Measurements from ENCODE around the gene PIP5K1C.
A peak's percentile ranks its signal among the peaks of the same experiment; 100 is the strongest.

The PIP5K1C gene

DNA sequence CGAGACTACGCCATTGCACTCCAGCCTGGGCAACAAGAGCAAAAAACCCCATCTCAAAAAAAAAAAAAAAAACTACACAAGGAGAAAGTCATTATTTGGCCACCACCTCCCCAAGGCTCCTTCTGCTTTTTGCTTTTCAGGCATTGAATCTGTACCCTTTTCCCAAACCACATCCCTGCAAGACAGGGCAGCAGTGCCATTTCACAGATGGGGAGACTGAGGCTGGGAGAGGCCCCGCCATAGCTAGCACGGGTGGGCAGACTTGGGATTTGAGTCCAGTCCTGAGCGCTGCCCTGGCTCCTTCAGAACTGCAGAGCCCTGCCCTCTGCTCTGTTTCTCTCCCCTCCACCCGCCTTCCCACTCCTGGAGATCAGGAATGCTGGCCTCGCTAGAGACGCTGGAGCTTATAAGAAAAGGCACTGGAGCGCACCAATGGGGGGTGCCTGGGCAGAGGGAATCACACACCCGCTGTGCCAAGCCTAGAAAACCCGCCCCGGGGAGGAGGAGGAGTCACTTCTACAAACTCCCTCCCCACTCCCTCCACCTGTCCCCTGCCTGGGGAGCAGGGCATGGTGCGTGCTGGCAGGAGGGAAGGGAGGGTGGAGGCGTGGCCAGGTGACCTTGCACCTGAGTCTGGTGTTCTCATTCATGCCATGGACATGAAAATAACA, 25.5 kb upstream of the PIP5K1C start:
- Mint-ChIP-seq H3K27ac (no peak overlapping the region), H3K36me3 (no peaks in the 10 kb centered on the region), H3K4me3 (no peak overlapping the region), H3K4me1 (peaks cover 12% of the 10 kb centered on the region), H3K27me3 (peaks cover 22% of the 10 kb centered on the region), H3K9me3 (no peaks in the 10 kb centered on the region)
- ATAC-seq: no peak

DNA sequence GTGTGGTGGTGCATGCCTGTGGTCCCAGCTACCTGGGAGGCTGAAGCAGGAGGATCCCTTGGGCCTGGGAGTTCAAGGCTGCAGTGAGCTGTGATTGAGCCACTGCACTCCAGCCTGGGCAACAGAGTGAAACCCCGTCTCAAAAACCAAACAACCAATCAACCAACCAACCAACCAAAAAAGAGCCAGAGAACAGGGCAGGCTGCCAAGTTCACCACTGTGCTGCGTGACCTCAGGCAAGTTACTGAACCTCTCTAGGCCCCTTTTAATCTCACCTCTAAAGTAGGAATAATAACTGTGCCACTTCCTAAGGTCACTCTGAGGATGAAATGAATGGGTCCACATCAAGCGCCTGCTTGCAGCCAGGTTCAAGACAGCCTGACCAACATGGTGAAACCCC, 24.9 kb upstream of the PIP5K1C start:
- ATAC-seq: no peak
- H3K9me3 Mint-ChIP-seq: no peaks in the 10 kb centered on the region
- no peak overlapping the region for H3K4me3 Mint-ChIP-seq
- H3K27ac Mint-ChIP-seq: no peak overlapping the region
- H3K27me3 Mint-ChIP-seq: peaks cover 28% of the 10 kb centered on the region
- no peaks in the 10 kb centered on the region for H3K36me3 Mint-ChIP-seq
- H3K4me1 Mint-ChIP-seq: peaks cover 17% of the 10 kb centered on the region

DNA sequence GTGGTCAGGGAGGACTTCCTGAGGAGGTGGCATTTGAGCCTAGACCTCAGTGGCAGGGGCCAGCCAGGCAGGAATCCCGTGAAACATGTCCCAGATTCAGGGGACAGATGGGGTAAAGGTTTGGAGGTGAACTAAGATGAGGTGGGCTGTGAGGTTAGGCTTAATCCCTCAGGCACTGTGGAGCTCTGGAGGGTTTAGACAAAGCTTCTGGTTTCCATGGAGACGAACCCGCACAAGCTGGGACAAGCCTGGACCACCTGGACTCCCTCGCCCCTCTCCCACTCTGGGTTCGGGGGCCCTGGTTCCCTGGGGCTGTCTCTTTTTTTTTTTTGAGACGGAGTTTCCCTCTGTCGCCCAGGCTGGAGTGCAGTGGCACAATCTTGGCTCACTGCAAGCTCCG, 23.6 kb upstream of the PIP5K1C start:
- no peaks in the 10 kb centered on the region for H3K9me3 Mint-ChIP-seq
- peaks cover 37% of the 10 kb centered on the region for H3K27me3 Mint-ChIP-seq
- ATAC-seq: no peak
- H3K4me1 Mint-ChIP-seq: peaks cover 17% of the 10 kb centered on the region
- H3K4me3 Mint-ChIP-seq: no peak overlapping the region
- no peak overlapping the region for H3K27ac Mint-ChIP-seq
- H3K36me3 Mint-ChIP-seq: no peaks in the 10 kb centered on the region

DNA sequence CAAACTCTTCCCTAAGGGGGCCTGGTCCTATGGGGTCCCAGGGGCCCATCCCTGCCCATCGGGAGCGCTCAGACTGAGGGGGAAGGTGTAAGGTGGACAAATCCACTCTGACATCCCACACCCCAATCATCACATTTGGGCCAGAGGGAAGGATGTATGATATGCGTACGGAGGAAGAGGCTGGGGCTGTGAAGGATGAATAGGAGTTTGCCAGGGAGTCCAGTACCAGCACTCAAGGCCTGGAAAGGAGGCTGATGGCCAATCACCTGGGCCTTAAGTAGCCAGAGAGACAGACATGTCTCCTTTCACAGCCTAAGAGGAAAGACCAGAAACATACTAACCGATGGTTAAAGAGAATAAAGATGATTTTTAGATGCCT, 22.8 kb upstream of the PIP5K1C start:
- H3K27ac Mint-ChIP-seq: no peak overlapping the region
- H3K4me3 Mint-ChIP-seq: no peak overlapping the region
- no peak for ATAC-seq
- peaks cover 38% of the 10 kb centered on the region for H3K27me3 Mint-ChIP-seq
- H3K9me3 Mint-ChIP-seq: no peaks in the 10 kb centered on the region
- no peaks in the 10 kb centered on the region for H3K36me3 Mint-ChIP-seq
- peaks cover 17% of the 10 kb centered on the region for H3K4me1 Mint-ChIP-seq

DNA sequence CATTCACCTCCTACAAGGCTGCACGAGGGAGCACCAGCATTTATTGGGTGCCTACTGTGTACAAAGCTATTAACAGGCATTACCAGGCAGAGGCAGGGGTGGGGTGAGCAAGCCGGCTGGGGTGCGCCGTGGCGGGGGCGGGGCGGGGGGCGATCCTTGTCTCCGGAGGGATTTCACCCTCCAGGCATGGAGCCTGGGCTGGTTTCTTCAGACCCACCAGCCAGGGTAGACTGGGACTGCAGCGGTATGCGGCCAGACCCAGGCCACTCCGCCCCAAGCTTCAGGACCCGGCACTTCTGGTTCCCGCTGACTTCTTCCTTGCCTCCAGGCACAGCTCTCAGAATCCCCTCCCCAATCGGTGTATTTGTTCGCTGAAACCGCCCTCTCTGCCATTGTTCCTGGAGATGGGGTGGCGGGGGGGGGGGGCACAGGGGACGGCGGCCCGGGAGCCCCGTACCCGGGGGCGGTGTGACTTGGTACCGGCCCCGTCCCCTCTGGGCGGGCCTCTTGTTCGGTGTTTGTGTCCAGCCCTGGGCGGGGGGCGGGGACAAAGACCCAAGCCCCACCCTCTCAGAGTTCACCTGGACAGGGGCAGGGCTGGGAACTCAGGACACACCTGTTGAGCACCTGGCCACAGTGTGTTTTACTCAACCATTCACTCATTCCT, 22.3 kb upstream of the PIP5K1C start:
- no peaks in the 10 kb centered on the region for H3K9me3 Mint-ChIP-seq
- H3K27me3 Mint-ChIP-seq: peaks cover 43% of the 10 kb centered on the region
- no peak overlapping the region for H3K27ac Mint-ChIP-seq
- peak; percentile 35 for ATAC-seq
- no peaks in the 10 kb centered on the region for H3K36me3 Mint-ChIP-seq
- H3K4me1 Mint-ChIP-seq: peaks cover 17% of the 10 kb centered on the region
- no peak overlapping the region for H3K4me3 Mint-ChIP-seq

DNA sequence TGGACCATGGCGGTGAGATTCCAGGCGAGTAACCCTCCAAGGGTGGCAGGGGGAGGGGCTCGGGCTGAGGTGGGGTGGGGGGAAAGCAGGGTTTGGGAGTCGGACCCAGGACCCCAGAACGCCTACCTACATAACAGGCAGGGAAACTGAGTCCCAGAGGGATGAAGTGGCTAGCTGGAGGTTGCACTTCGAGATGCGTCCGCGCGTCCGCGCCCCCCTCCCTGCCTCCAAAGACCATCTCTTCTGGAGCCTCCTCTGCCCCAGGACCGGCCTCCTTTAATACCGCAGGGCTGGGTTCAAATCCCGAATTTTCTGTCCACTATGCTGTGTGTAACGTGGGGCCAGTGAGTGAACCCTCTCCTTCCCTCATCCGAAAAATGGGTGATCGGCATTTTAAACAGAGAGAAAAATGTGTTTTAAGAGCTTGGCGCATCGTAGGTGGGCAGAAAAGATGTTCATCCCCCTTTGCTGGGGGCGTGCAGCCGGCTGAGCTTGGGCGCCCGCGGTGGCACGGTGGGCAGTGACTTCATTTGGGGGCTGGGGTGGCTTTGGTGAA, 21.7 kb upstream of the PIP5K1C start:
- Mint-ChIP-seq H3K9me3 (no peaks in the 10 kb centered on the region), H3K27me3 (peaks cover 45% of the 10 kb centered on the region)

DNA sequence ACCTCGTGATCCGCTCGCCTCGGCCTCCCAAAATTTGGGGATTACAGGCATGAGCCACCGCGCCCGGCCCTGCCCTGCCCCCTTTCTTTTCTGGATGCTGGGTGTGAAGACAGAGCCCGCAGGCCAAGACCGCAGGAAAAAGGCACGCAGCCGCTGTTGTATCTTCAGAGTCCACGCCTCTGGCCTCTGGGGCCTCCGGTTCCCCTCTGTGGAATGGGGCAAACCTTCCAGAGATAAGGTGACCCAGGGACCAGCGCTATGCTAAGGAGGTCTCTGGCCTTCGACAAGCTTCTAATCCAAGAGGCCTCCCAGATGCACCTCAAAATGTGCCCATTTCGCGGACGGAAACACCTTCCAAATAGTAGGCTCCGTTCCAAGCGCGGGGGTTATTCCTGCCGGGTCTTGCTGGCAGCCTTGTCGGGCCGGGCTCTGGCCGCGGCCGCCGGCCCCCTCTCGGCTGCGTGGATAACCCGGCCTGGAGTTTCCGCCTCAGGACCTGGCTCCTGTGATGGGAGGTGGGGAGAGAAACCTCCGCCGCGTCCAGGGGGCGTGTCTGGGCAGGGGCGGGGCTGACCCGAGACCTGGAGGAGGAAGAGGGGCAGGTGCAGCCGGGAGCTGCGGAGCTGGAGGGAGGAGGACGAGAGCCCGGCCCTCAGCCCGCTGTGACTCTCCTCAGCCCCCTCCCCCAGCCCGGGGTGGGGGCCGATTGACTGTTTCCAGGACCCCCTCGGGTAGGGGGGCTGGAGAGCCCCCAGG, 21.0 kb upstream of the PIP5K1C start:
- peak; percentile 81 for ATAC-seq
- no peaks in the 10 kb centered on the region for H3K9me3 Mint-ChIP-seq
- peaks cover 17% of the 10 kb centered on the region for H3K4me1 Mint-ChIP-seq
- no peaks in the 10 kb centered on the region for H3K36me3 Mint-ChIP-seq
- peak overlapping the region; percentile 61 for H3K4me3 Mint-ChIP-seq
- H3K27ac Mint-ChIP-seq: no peak overlapping the region
- peaks cover 45% of the 10 kb centered on the region for H3K27me3 Mint-ChIP-seq

More for the DNA sequence above, 21.7 kb upstream of the PIP5K1C start:
- Mint-ChIP-seq H3K4me1 (peaks cover 17% of the 10 kb centered on the region), H3K36me3 (no peaks in the 10 kb centered on the region), H3K27ac (no peak overlapping the region), H3K4me3 (peak overlapping the region; percentile 61)
- ATAC-seq: no peak

DNA sequence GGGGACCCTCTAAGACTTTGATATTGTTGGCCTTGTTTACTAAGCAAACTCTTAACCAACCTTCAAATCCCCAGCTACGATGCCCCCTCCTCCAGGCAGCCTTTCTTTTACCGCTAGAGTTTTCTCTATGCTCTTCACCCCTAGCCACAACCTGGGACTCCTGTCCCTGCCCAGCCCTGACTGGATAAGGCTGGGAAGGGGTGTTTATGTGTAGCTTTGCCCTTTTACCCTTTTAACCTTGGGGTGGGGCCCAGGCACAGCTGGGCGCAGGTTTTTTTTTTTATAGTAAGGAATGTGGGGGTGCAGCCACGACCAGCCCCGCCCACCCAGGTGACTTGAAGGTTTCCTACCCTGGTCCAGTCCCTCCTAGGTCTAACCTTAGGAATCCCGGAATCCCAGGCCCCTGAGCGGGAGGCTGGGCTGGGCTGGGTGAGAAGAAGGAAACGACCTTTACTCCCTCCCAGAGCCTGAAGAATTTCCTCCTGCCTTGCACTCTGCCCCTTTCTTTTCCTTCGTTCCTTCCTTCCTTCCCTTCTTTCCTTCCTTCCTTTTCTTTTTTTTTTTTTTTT, 20.2 kb upstream of the PIP5K1C start:
- no peak overlapping the region for H3K27ac Mint-ChIP-seq
- no peak overlapping the region for H3K4me3 Mint-ChIP-seq
- H3K9me3 Mint-ChIP-seq: no peaks in the 10 kb centered on the region
- H3K36me3 Mint-ChIP-seq: no peaks in the 10 kb centered on the region
- H3K4me1 Mint-ChIP-seq: peaks cover 17% of the 10 kb centered on the region
- no peak for ATAC-seq
- peaks cover 45% of the 10 kb centered on the region for H3K27me3 Mint-ChIP-seq

DNA sequence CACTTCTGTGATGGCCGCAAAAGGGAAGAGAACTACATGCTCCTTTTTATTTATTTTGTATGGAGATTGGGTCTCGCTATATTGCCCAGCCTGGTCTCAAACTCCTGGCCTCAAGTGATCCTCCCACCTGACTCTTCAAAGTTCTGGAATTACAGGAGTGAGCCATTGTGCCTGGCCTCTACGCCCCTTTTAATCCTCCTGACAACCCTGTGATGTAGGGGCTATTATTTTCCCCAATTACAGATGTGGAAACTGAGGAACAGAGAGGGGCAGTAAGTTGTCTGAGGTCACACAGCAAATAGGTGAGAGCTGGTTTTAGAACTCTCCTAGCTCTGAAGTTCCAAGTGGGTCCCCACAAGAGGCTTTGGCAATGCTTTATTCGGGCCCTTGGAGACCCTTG, 19.6 kb upstream of the PIP5K1C start:
- peaks cover 45% of the 10 kb centered on the region for H3K27me3 Mint-ChIP-seq

DNA sequence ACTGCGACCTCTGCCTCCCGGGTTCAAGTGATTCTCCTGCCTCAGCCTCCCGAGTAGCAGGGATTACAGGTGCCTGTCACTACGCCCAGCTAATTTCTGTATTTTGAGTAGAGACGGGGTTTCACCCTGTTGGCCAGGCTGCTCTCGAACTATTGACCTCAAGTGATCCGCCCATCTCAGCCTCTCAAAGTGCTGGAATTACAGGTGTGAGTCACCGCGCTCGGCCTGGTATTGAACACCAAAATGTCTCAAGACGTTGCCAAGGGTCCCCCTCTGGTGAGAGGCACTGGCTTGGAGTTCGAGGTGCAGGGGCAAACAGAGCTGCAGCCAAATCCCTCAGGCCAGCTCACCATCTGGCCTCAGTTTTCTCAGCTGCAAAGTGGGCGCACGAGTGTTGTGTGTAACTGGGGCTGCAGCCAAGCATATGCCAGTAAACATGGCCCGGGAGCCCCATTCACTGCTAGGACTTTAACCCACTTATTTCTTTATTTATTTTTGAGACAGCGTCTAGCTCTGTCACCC, 15.9 kb upstream of the PIP5K1C start:
- Mint-ChIP-seq H3K27me3 (peaks cover 27% of the 10 kb centered on the region), H3K4me3 (no peak overlapping the region), H3K9me3 (no peaks in the 10 kb centered on the region), H3K27ac (no peak overlapping the region), H3K36me3 (no peaks in the 10 kb centered on the region), H3K4me1 (peaks cover 10% of the 10 kb centered on the region)
- ATAC-seq: no peak

More for the DNA sequence above, 19.6 kb upstream of the PIP5K1C start:
- no peak overlapping the region for H3K4me3 Mint-ChIP-seq
- no peak overlapping the region for H3K27ac Mint-ChIP-seq
- H3K4me1 Mint-ChIP-seq: peaks cover 17% of the 10 kb centered on the region
- no peak for ATAC-seq
- H3K36me3 Mint-ChIP-seq: no peaks in the 10 kb centered on the region
- no peaks in the 10 kb centered on the region for H3K9me3 Mint-ChIP-seq

DNA sequence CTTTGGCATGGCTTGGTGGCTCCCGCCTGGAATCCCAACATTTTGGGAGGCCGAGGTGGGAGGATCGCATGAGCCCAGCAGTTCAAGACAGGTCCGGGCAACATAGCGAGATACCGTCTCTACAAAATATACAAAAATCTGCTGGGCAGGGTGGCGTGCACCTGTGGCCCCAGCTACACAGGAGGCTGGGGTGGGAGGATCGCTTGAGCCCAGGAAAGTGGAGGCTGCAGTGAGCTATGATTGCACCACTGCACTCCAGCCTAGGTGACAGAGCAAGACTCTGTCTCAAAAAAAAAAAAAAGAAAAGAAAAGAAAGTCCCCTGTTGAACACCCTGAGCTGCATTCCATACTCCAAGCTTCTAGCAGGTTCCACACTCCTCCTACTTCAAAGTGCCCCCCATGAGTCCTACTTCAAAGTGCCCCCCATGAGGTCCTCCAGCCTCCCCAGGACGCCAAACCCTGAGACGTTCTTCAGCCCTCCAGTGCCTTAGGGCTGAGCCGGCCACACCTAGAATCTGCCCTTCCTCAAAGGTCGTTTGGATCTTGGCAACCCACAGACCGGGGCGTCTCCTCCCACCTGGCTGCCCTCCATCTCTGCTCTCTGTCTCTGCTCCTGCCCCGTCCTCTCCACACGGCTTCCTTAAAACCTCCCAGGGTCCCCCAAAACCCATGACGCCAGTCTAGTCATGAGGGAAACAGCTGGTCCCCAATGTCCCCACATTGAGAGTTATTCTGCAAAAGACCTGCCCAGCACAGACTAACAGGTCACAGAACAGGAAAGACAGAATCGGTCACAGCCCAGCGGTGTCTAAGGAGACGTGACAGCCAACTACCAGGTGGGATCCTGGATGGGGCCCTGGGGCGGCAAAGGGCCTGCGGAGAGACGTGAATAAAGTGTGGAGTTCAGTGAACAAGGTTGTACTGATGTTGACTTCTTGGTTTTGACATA, 12.7 kb upstream of the PIP5K1C start:
- H3K27me3 Mint-ChIP-seq: peaks cover 28% of the 10 kb centered on the region
- H3K36me3 Mint-ChIP-seq: no peaks in the 10 kb centered on the region
- H3K27ac Mint-ChIP-seq: no peak overlapping the region
- H3K9me3 Mint-ChIP-seq: no peaks in the 10 kb centered on the region
- peak; percentile 36 for ATAC-seq
- H3K4me3 Mint-ChIP-seq: no peak overlapping the region
- peaks cover 6% of the 10 kb centered on the region for H3K4me1 Mint-ChIP-seq

DNA sequence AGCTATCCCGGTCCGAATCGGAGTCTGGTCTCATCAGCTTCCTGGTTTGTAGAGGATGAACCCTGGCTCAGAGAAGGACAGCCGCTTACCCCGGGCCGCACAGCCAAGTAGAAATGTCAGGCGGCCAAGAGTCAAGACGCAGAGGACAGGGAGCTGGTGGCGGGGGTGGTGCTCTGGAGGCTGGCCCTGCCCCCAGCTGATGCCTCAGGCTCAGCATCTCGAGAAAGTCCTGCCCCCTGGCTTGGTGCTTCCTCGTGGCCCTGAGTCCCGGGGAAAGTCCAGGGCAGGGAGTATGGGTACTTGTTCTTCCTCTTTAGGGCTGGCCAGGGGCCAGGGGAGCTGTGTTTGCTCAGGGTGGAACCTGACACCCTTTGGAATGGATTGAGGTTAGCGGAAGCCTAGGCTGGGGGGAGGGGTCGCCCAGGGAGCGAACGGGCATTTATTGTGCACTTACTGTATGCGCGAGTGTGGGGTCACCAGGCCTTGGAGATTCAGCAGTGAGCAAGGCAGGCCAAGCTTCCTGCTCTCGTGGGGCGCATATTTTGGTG, 10.1 kb upstream of the PIP5K1C start:
- H3K9me3 Mint-ChIP-seq: no peaks in the 10 kb centered on the region
- no peak overlapping the region for H3K4me3 Mint-ChIP-seq
- peak; percentile 51 for ATAC-seq
- H3K36me3 Mint-ChIP-seq: no peaks in the 10 kb centered on the region
- no peak overlapping the region for H3K27ac Mint-ChIP-seq
- peaks cover 12% of the 10 kb centered on the region for H3K4me1 Mint-ChIP-seq
- H3K27me3 Mint-ChIP-seq: peaks cover 32% of the 10 kb centered on the region

DNA sequence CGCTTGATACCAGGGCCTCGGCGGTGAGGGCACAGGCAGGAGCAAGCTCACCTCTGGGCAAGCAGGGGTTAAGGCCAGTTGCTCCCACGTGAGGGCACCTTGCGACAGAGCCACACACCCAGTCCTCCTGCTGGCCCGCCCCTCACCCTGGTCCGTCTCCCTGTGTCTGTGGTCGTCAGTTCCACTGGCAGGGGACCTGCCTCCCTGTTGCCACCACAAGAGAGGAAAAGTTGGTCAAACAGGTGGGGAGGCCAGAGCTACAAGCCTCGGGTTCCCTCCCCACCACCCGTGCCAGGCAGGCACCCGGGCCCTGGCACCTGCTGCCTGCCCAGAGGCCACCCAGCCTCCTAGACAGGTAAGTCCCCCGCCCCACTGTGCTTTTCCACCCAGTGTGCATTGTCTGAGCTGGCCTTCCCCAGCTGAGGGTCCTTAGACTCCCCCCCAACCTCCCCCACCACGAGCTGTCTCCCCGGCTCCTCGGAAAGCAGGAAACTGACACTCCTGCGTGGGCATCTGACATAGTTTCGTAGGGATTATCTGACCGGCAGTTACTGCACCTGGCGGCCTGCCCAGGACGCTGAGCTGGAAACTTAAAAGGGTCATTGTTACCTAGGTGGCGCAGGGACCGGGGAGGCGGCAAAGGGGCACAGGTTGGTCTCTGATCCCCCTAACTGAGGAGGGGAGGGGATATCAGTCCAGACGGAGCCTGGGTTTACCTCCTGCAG, 8.1 kb upstream of the PIP5K1C start, which contains the start of gene TJP3:
Gene TJP3, plus strand, starts transcription at position 178 of the 725 bp plus-strand sequence. CDS start 20,049 bp downstream, outside the sequence.
- H3K27me3 Mint-ChIP-seq: peaks cover 39% of the 10 kb centered on the region
- no peak within 1 kb of the TSS for H3K4me3 Mint-ChIP-seq
- no peaks in the 10 kb centered on the region for H3K36me3 Mint-ChIP-seq
- H3K9me3 Mint-ChIP-seq: no peaks in the 10 kb centered on the region
- H3K27ac Mint-ChIP-seq: no peak within 1 kb of the TSS
- ATAC-seq: no peak
- peaks cover 12% of the 10 kb centered on the region for H3K4me1 Mint-ChIP-seq
